ENCODE data around the gene KIAA1217. TPM values are rescaled to one million over a fixed set of nuclear protein-coding genes. Genes with fewer than 3 reads are reported as not detected.
A peak's percentile ranks its signal among the peaks of the same experiment; 100 is the strongest.

Gene KIAA1217
- total RNA-seq, 2 donors from 2014 or later, result 92.5 to 188 TPM

- 38% methylated on average over 1 of the region's 1 CpG for WGBS
- no peak for DNase-seq (ENCODE audit: low spot score)
- Histone ChIP-seq H3K9me3 (no peaks in the 10 kb centered on the region), H3K27ac (peak overlapping the region; percentile 87 to 88), H3K36me3 (no peaks in the 10 kb centered on the region), H3K4me1 (replicated peaks) (peaks cover 9% of the 10 kb centered on the region), H3K4me3 (peak overlapping the region; percentile 11 to 17), H3K27me3 (replicated peaks; ENCODE audit: insufficient read depth) (no peaks in the 10 kb centered on the region)
- TF ChIP-seq CTCF (IDR thresholded peaks at IDR 0.05) (no peak), POLR2AphosphoS5 (IDR thresholded peaks at IDR 0.05) (peak; percentile 7), POLR2A (IDR thresholded peaks at IDR 0.05) (no peak)
- intact Hi-C loops (cut with DNase I), result no loop called here
These were observed 258.2 kb downstream of the KIAA1217 start for GRCh38 chr10:24467136-24467535.

- TF ChIP-seq CTCF (IDR thresholded peaks at IDR 0.05) (no peak), POLR2A (IDR thresholded peaks at IDR 0.05) (no peak), POLR2AphosphoS5 (IDR thresholded peaks at IDR 0.05) (no peak)
- Histone ChIP-seq H3K9me3 (no peaks in the 10 kb centered on the region), H3K4me3 (peak overlapping the region; percentile 11 to 17), H3K36me3 (no peaks in the 10 kb centered on the region), H3K4me1 (replicated peaks) (peaks cover 9% of the 10 kb centered on the region), H3K27ac (peak overlapping the region; percentile 87 to 88), H3K27me3 (replicated peaks; ENCODE audit: insufficient read depth) (no peaks in the 10 kb centered on the region)
- intact Hi-C loops (cut with DNase I), result no loop called here
- no peak for DNase-seq (ENCODE audit: low spot score)
- 57% methylated on average over 2 of the region's 2 CpGs for WGBS
These were observed 258.7 kb downstream of the KIAA1217 start for GRCh38 chr10:24467605-24468004.

DNA sequence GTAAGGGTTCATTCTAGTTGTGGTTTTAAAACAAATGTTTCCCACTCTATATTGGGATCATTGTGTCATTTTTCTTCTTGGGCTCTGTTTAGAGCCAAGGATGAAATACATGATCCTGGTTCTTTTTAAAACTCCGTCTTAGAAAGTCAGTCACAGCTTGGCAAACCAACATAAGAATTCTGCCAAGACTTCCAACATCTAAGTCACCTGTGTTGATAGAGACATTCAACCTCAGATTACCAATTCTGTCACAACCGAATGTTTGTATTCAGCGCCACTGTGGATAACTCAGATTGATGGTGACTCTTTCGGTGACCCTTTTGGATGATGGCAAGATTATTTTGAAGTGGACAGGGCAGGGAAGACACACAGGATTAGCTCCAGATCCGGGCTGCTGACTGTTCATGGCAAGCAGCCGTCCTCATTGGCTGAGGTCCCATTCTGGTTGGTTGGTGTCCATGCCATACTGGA, 259.4 kb downstream of the KIAA1217 start:
- no peaks in the 10 kb centered on the region for H3K27me3 ChIP-seq (replicated peaks; ENCODE audit: insufficient read depth)
- peak; percentile 42 for DNase-seq (ENCODE audit: low spot score)
- WGBS, result 61% methylated on average over 6 of the region's 6 CpGs
- peak overlapping the region; percentile 87 to 88 for H3K27ac ChIP-seq
- H3K9me3 ChIP-seq, result no peaks in the 10 kb centered on the region
- peaks cover 9% of the 10 kb centered on the region for H3K4me1 ChIP-seq (replicated peaks)
- no peaks in the 10 kb centered on the region for H3K36me3 ChIP-seq
- intact Hi-C loops (cut with DNase I), result no loop called here
- peak overlapping the region; percentile 11 to 17 for H3K4me3 ChIP-seq
- peak; percentile 59 for TF ChIP-seq POLR2AphosphoS5 (IDR thresholded peaks at IDR 0.05)
- TF ChIP-seq CTCF (IDR thresholded peaks at IDR 0.05), result no peak

- WGBS, result 34% methylated on average over 8 of the region's 8 CpGs
- intact Hi-C loops (cut with DNase I), result no loop called here
- peak; percentile 84 for DNase-seq (ENCODE audit: low spot score)
- Histone ChIP-seq H3K4me3 (no peak overlapping the region), H3K27me3 (replicated peaks; ENCODE audit: insufficient read depth) (no peaks in the 10 kb centered on the region), H3K4me1 (replicated peaks) (peaks cover 9% of the 10 kb centered on the region), H3K36me3 (no peaks in the 10 kb centered on the region), H3K9me3 (no peaks in the 10 kb centered on the region), H3K27ac (peak overlapping the region; percentile 87 to 88)
- TF ChIP-seq POLR2AphosphoS5 (IDR thresholded peaks at IDR 0.05) (peak; percentile 95), POLR2A (IDR thresholded peaks at IDR 0.05) (no peak)
These were observed 261.1 kb downstream of the KIAA1217 start for GRCh38 chr10:24469993-24470392.

DNA sequence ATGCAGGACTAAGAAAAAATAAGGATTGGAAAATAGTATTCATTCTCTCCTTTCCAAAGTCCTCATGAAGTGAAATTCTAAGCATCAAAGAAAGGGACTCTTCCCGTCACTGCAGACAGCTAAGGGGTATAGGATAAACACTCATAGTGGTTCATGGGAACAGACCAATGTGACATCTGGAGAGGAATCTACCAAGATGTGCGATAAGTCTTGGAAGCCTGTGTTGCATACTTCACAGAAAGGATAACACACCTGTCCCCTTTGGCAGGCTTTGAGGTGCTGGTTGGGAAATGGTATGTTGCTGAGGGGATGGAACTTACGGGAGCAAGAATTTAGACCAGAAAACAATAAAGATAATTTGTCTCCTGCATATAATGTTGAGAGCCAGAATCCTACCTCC, 266.7 kb downstream of the KIAA1217 start:
- H3K27ac ChIP-seq, result no peak overlapping the region
- H3K27me3 ChIP-seq (replicated peaks; ENCODE audit: insufficient read depth), result no peaks in the 10 kb centered on the region
- no peaks in the 10 kb centered on the region for H3K36me3 ChIP-seq
- TF ChIP-seq POLR2A (IDR thresholded peaks at IDR 0.05) (no peak), POLR2AphosphoS5 (IDR thresholded peaks at IDR 0.05) (no peak), CTCF (IDR thresholded peaks at IDR 0.05) (no peak)
- DNase-seq (ENCODE audit: low spot score), result no peak
- intact Hi-C loops (cut with DNase I), result no loop called here
- no peaks in the 10 kb centered on the region for H3K9me3 ChIP-seq
- H3K4me1 ChIP-seq (replicated peaks), result peaks cover 4% of the 10 kb centered on the region
- 79% methylated on average over 3 of the region's 3 CpGs for WGBS
- no peak overlapping the region for H3K4me3 ChIP-seq

Data from prostate gland (tissue), 2 donors.